Gastroesophageal sphincter (tissue), 4 donors: ENCODE results near the gene KIF16B. TPM values are rescaled to one million over a fixed set of nuclear protein-coding genes. Genes with fewer than 3 reads are reported as not detected.

Experiments
- ATAC-seq: fragments of 150-250 bp; one replicate; pipeline ENCODE4 v1.9.1; 2016; ENCODE audit warnings: mild to moderate bottlenecking, moderate library complexity
- H3K27ac ChIP-seq, 4 donors: fragments of 200-600 bp; sonication (generic) in 3 of 4; 1 replicate in 3 of 4; 2 replicates in 1 of 4; pipeline ENCODE4 v1.5.1; 2016 to 2019
- H3K27me3 ChIP-seq: fragments of 200-600 bp; sonication (generic); one replicate; pipeline ENCODE4 v1.5.1; 2019
- H3K36me3 ChIP-seq, 2 donors: fragments of 200-600 bp; sonication (generic); one replicate each; pipeline ENCODE4 v1.5.1; 2019; ENCODE audit warnings: control low read depth in 1 of 2
- H3K4me1 ChIP-seq, 3 donors: fragments of 200-600 bp; sonication (generic); 1 replicate in 2 of 3; 2 replicates in 1 of 3; pipeline ENCODE4 v1.5.1; 2016 to 2019; ENCODE audit warnings: control low read depth in 2 of 3
- H3K4me3 ChIP-seq, 2 donors: fragments of 200-600 bp; sonication (generic); one replicate each; pipeline ENCODE4 v1.5.1; 2019; ENCODE audit warnings: mild to moderate bottlenecking in 1 of 2, moderate library complexity in 1 of 2
- H3K9me3 ChIP-seq, 3 donors: fragments of 200-600 bp; sonication (generic); one replicate each; pipeline ENCODE4 v1.5.1; 2017 to 2019; ENCODE audit warnings: control low read depth in 2 of 3
- EP300 ChIP-seq: sonication (generic); formaldehyde crosslinking; IDR thresholded peaks from one replicate; pipeline ENCODE4 v1.6.1; 2017; ENCODE audit warnings: antibody characterized with exemption, mild to moderate bottlenecking
- POLR2A ChIP-seq, 2 donors: fragments of 450-650 bp; IDR thresholded peaks; one replicate each; pipeline ENCODE4 v1.6.1; 2017; ENCODE audit warnings: antibody characterized with exemption in 2 of 2, mild to moderate bottlenecking in 2 of 2, moderate library complexity in 1 of 2
- POLR2AphosphoS5 ChIP-seq: sonication (generic); formaldehyde crosslinking; IDR thresholded peaks from one replicate; pipeline ENCODE4 v1.6.1; 2017; ENCODE audit warnings: antibody characterized with exemption
- whole genome bisulfite sequencing, 2 donors: methylation state at CpG; one replicate each; pipeline ENCODE4 v1.1.5; 2018; ENCODE audit warnings: low coverage in 1 of 2; 5-methylcytosine and 5-hydroxymethylcytosine counted together
- total RNA-seq, 4 donors: library from RNA; depleted of rRNA; stranded (reverse); fragments of >200 nt; gene quantifications; one replicate each; pipeline ENCODE4 v1.1.0, GENCODE V29; 2016
- TF ChIP-seq, protein P1 (sequence below), 4 experiments: fragments of 200-600 bp in 2 of 4; fragments of 450-650 bp in 2 of 4; sonication (generic) in 1 of 4; IDR thresholded peaks; one replicate each; pipeline ENCODE4 v1.5.1; 2017 to 2019; ENCODE audit warnings: antibody characterized with exemption in 4 of 4, mild to moderate bottlenecking in 2 of 4, moderate library complexity in 2 of 4

KIF16B gene
- total RNA-seq, 4 donors from 2014 or later: 15.9 to 26.6 (median 22.2) TPM

DNA sequence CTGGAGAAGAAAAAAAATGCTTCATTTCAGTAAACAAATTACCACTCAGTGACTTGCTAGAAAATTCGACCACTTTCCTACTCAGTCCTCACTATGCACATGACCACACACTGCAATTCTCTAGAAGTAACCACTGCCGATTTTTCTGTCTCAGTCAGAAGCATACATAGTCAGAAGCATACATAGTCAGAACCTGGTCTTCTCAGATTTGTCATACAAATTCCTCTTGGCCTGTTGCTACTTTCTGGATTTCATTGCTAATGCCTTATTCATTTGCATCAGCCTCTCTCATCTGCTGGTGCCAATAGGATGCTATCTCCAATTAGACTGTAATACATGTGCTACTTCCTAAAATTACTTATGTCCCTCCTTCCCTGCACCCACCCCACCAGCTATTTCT lies 10.2 kb upstream of the KIF16B start:
- no peaks in the 10 kb centered on the region for H3K4me1 ChIP-seq
- TF ChIP-seq EP300: no peak
- TF ChIP-seq, protein P1, sequence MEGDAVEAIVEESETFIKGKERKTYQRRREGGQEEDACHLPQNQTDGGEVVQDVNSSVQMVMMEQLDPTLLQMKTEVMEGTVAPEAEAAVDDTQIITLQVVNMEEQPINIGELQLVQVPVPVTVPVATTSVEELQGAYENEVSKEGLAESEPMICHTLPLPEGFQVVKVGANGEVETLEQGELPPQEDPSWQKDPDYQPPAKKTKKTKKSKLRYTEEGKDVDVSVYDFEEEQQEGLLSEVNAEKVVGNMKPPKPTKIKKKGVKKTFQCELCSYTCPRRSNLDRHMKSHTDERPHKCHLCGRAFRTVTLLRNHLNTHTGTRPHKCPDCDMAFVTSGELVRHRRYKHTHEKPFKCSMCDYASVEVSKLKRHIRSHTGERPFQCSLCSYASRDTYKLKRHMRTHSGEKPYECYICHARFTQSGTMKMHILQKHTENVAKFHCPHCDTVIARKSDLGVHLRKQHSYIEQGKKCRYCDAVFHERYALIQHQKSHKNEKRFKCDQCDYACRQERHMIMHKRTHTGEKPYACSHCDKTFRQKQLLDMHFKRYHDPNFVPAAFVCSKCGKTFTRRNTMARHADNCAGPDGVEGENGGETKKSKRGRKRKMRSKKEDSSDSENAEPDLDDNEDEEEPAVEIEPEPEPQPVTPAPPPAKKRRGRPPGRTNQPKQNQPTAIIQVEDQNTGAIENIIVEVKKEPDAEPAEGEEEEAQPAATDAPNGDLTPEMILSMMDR (IDR thresholded peaks at IDR 0.05): no peak
- TF ChIP-seq POLR2AphosphoS5: no peak
- TF ChIP-seq POLR2A (IDR thresholded peaks at IDR 0.05): no peak
- no peak overlapping the region for H3K4me3 ChIP-seq
- no peak overlapping the region for H3K27ac ChIP-seq
- H3K9me3 ChIP-seq: no peaks in the 10 kb centered on the region
- H3K27me3 ChIP-seq: peaks cover 24% of the 10 kb centered on the region
- WGBS, 2 donors: 63% methylated on average over 2 of the region's 2 CpGs
- no peaks in the 10 kb centered on the region for H3K36me3 ChIP-seq
- ATAC-seq: no peak

DNA sequence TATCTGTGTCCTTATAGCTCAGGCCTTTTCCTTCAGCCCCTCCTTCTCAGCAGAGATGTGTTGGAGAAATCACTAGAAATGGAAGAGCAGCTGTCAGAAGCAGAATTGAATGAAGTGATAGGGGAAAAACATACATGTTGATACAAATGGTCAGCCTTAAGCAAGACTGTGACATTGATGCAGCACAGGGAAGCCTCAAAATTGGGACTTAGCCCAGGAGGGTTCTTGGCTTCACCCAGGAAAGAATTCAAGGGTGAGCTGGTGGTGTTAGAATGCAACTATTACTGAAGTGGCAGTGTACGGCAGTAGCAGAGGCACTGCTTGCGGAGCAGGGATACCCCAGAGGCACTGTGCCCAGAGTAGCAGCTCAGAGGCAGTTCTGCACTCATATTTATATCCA lies 8.0 kb upstream of the KIF16B start:
- Histone ChIP-seq H3K9me3 (no peaks in the 10 kb centered on the region), H3K36me3 (no peaks in the 10 kb centered on the region), H3K4me3 (no peak overlapping the region), H3K27me3 (peaks cover 11% of the 10 kb centered on the region), H3K4me1 (no peaks in the 10 kb centered on the region), H3K27ac (no peak overlapping the region)
- 76 to 95% methylated on average over 2 of the region's 2 CpGs for WGBS, 2 donors
- TF ChIP-seq POLR2A (IDR thresholded peaks at IDR 0.05) (no peak), EP300 (no peak), POLR2AphosphoS5 (no peak)
- TF ChIP-seq, protein P1 (IDR thresholded peaks at IDR 0.05): no peak
- ATAC-seq: no peak

DNA sequence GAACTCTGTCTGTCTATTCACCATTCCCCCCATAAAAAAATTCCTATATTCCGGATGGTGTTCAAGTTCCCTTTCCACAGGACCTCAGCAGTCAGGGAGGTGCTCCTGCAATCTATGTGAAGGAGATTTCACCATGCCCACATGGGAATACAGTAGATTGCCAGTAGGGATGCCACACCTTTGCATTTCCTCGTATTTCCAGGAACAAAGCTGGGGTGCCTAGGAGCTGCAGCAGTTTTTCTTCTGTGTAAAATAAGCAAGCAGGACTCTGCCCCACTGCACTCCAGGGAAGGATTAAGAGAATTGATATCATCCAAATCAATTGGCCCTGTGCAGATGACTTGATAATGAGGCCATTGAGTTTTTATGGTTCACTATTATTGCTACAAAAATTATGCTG lies 7.4 kb upstream of the KIF16B start:
- no peak overlapping the region for H3K27ac ChIP-seq
- WGBS, 2 donors: 50 to 73% methylated on average over 2 of the region's 2 CpGs
- ATAC-seq: no peak
- H3K9me3 ChIP-seq: no peaks in the 10 kb centered on the region
- TF ChIP-seq, protein P1 (IDR thresholded peaks at IDR 0.05): no peak
- no peak for TF ChIP-seq EP300
- TF ChIP-seq POLR2A (IDR thresholded peaks at IDR 0.05): no peak
- no peak for TF ChIP-seq POLR2AphosphoS5
- H3K4me3 ChIP-seq: no peak overlapping the region
- H3K4me1 ChIP-seq: peaks cover 0 to 3% (median 0%) of the 10 kb centered on the region in 3 donors
- H3K36me3 ChIP-seq: no peaks in the 10 kb centered on the region
- H3K27me3 ChIP-seq: peaks cover 11% of the 10 kb centered on the region

DNA sequence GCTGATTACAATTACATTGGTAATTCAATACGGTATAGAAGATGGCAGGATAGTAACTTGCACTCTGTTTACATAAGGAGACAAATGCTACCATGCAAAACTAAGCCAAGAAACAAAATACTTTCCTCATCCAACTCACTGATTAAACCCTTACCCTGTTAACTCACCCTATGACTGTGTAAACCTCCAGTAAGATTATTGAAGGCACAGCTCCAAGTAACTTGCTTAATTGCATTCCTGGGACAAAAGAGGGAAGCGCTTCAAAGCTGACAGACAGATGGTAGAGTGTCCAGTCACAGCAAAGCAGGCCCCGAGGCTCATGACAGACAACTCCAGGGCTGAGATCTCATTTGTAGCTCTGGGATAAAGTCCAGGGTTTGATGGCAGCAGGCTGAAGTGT lies 6.9 kb upstream of the KIF16B start:
- Histone ChIP-seq H3K27me3 (peaks cover 9% of the 10 kb centered on the region), H3K9me3 (no peaks in the 10 kb centered on the region), H3K36me3 (no peaks in the 10 kb centered on the region), H3K27ac (no peak overlapping the region), H3K4me3 (no peak overlapping the region), H3K4me1 (peaks cover 0 to 7% (median 0%) of the 10 kb centered on the region in 3 donors)
- TF ChIP-seq, protein P1 (IDR thresholded peaks at IDR 0.05): no peak
- TF ChIP-seq POLR2A (IDR thresholded peaks at IDR 0.05): no peak
- TF ChIP-seq POLR2AphosphoS5: no peak
- no peak for TF ChIP-seq EP300
- 13 to 29% methylated on average over 1 to 2 of the region's 3 CpGs for WGBS, 2 donors
- no peak for ATAC-seq

DNA sequence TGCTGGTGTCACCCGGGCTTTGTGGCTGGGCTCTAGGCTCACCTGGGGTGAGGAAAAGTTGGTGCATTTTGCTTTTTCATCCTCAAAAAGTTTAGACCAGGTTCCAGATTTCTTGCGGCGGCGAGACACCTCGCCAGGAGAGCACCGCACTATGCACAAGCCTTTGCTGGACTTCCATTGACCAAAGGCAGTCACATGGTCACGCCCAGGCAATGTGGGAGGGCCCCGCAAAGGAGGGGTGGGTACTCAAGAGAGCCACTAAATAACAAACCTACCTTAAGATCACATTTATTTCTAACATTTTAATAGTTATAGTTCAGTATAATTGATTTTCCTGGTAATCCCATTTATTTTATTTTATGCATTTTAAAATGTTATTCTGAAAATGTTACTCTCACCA lies 3.0 kb upstream of the KIF16B start:
- TF ChIP-seq, protein P1 (IDR thresholded peaks at IDR 0.05): no peak
- TF ChIP-seq POLR2A (IDR thresholded peaks at IDR 0.05): no peak
- TF ChIP-seq EP300: no peak
- TF ChIP-seq POLR2AphosphoS5: no peak
- Histone ChIP-seq H3K27ac (no peak overlapping the region), H3K9me3 (no peaks in the 10 kb centered on the region), H3K4me1 (peaks cover 0 to 37% (median 6%) of the 10 kb centered on the region in 3 donors), H3K36me3 (no peaks in the 10 kb centered on the region), H3K27me3 (no peaks in the 10 kb centered on the region), H3K4me3 (no peak overlapping the region)
- WGBS, 2 donors: 90 to 96% methylated on average over 2 to 7 of the region's 8 CpGs
- no peak for ATAC-seq
